Mucosa of descending colon (tissue), 3 donors: ENCODE results near the gene PARD6A. TPM values are rescaled to one million over a fixed set of nuclear protein-coding genes. Genes with fewer than 3 reads are reported as not detected.

Experiments used
- ATAC-seq: fragments of 200-7000 bp; cut with Tn5 transposase; one replicate; pipeline ENCODE4 v1.9.1; 2020; ENCODE audit warnings: mild to moderate bottlenecking, moderate library complexity
- DNase-seq, 3 donors: peaks; one replicate each; pipeline ENCODE4 v3.0.0-alpha.2; 2020
- H3K36me3 ChIP-seq: fragments of 200-600 bp; one replicate; pipeline ENCODE4 v1.8.0; 2021; ENCODE audit warnings: low read depth, mild to moderate bottlenecking
- H3K4me1 ChIP-seq: fragments of 200-600 bp; one replicate; pipeline ENCODE4 v1.8.0; 2021; ENCODE audit warnings: low read depth, mild to moderate bottlenecking
- H3K4me3 ChIP-seq: fragments of 200-600 bp; one replicate; pipeline ENCODE4 v1.8.0; 2021; ENCODE audit warnings: mild to moderate bottlenecking
- H3K9me3 ChIP-seq: fragments of 200-600 bp; one replicate; pipeline ENCODE4 v1.8.0; 2021; ENCODE audit warnings: mild to moderate bottlenecking
- CTCF ChIP-seq: fragments of 200-600 bp; IDR thresholded peaks from one replicate; pipeline ENCODE4 v1.8.0; 2022; ENCODE audit warnings: antibody characterized with exemption, mild to moderate bottlenecking
- intact Hi-C, 2 donors: fragments of 100-400 bp; cut with DNase I in 1 of 2; cut with micrococcal nuclease in 1 of 2; formaldehyde crosslinking; loops; one replicate each; pipeline versions ENCODE4 v1.11.0 to v1.11.1; 2022; cut with DNase I, micrococcal nuclease
- total RNA-seq, 3 donors: library from RNA; stranded (reverse); fragmentation: NEBNext Ultra II Directional in 2 of 3; extraction: Animal tissue kit (Norgen Biotek cat#: 25700) in 2 of 3; gene quantifications; one replicate each; pipeline versions ENCODE4 v1.2.1 to v1.2.4, GENCODE V29; 2021 to 2023
- donor health status: DM: no; HTN: no; CAD: no; lungs with moderate emphysema.
- donor health status: DM: no; HTN: no; CAD: no.
- donor health status: DM: no; HTN: yes; CAD: no.

The PARD6A gene
- total RNA-seq, 3 donors from 2014 or later = 2.3 to 9.1 (median 3.7) TPM

DNA sequence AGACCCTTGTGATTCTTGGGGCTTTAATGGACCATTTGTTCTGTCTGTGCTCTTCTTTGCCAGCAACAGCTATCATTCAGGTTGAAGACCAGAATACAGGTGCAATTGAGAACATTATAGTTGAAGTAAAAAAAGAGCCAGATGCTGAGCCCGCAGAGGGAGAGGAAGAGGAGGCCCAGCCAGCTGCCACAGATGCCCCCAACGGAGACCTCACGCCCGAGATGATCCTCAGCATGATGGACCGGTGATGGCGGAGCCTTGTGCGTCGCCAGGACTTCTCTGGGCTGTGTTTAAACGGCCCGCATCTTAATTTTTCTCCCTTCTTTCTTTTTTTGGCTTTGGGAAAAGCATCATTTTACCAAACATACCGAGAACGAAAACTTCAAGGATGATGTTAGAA, 23.1 kb upstream of the PARD6A start:
- intact Hi-C loops = no loop called here
- no peaks in the 10 kb centered on the region for H3K9me3 ChIP-seq
- H3K4me3 ChIP-seq = no peak overlapping the region
- no peak for DNase-seq
- no peaks in the 10 kb centered on the region for H3K4me1 ChIP-seq
- ATAC-seq = no peak
- no peak for TF ChIP-seq CTCF
- no peaks in the 10 kb centered on the region for H3K36me3 ChIP-seq

GRCh38 chr16:67641779-67642708, 18.7 kb upstream of the PARD6A start:
- H3K4me3 ChIP-seq = no peak overlapping the region
- H3K36me3 ChIP-seq = no peaks in the 10 kb centered on the region
- H3K4me1 ChIP-seq = peaks cover 2% of the 10 kb centered on the region
- intact Hi-C loops = no loop called here
- no peak for ATAC-seq
- H3K9me3 ChIP-seq = no peaks in the 10 kb centered on the region
- TF ChIP-seq CTCF = no peak
- DNase-seq = no peak

- TF ChIP-seq CTCF = no peak
- H3K36me3 ChIP-seq = no peaks in the 10 kb centered on the region
- intact Hi-C loops = no loop called here
- no peak for ATAC-seq
- no peak overlapping the region for H3K4me3 ChIP-seq
- H3K9me3 ChIP-seq = no peaks in the 10 kb centered on the region
- peak in 1 of 3 donors; percentile 36 for DNase-seq
- peaks cover 2% of the 10 kb centered on the region for H3K4me1 ChIP-seq
Measured at GRCh38 chr16:67644038-67644437, 16.7 kb upstream of the PARD6A start.

DNA sequence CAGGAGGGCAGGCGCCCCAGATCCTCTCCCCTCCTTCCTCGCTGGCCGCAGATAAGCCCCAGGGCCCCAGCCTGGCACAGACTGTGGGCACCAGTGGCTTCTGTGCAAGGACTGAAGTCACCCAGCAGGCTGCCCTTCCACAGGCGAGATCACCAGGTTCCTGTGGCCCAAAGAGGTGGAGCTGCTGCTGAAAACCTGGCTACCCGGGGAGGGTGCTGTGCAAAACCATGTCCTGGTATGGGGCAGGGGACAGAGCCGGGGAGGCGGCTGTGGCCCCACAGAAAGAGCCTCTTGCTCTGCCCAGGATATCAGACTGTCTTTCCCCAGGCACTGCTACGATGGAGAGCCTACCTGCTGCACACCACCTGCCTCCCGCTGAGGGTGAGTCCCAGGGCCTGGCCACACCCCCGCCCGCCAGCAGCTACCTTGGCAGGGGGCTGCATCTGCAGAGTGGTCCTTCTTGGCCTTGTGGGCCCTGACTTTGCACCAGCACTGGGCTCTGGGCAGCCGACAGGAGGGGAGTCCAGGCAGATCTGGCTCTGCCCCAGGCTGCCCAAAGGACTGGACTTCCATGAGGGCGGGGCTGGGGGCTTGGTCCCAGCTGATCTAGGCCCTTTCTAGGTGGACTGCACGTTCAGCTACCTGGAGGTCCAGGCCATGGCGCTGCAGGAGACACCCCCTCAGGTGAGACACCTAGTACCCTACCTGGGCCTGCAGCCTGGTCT, 15.2 kb upstream of the PARD6A start:
- intact Hi-C loops = no loop called here
- peak in 1 of 3 donors; percentile 54 for DNase-seq

More for the DNA sequence above, 15.2 kb upstream of the PARD6A start:
- no peak for TF ChIP-seq CTCF
- Histone ChIP-seq H3K9me3 (no peaks in the 10 kb centered on the region), H3K36me3 (no peaks in the 10 kb centered on the region), H3K4me1 (peaks cover 2% of the 10 kb centered on the region), H3K4me3 (no peak overlapping the region)
- ATAC-seq = peak; percentile 6
